GM19324 (cell line): ENCODE data around the gene MYBPC2.
"Not testable (repeated sequence)": the region's sequence is repeated elsewhere in the genome, so short reads cannot be mapped to it uniquely, and the experiment has no call there.

Experiments
- ATAC-seq: cut with Tn5 transposase; IDR thresholded peaks from one replicate; pipeline ENCODE4 v1.9.1; 2021; ENCODE audit warnings: mild to moderate bottlenecking, moderate library complexity; ENCODE audit not compliant: unreplicated experiment, low FRiP score

The MYBPC2 gene

GRCh38 chr19:50425581-50425980, 7.1 kb upstream of the MYBPC2 start:
- no peak for ATAC-seq

- no peak for ATAC-seq
These were observed 5.3 kb upstream of the MYBPC2 start for GRCh38 chr19:50427318-50427925.

GRCh38 chr19:50427997-50428425, 4.7 kb upstream of the MYBPC2 start:
- no peak for ATAC-seq

- ATAC-seq: no peak
These were observed 3.8 kb upstream of the MYBPC2 start for GRCh38 chr19:50428772-50429463.

GRCh38 chr19:50430888-50431342, 1.8 kb upstream of the MYBPC2 start:
- ATAC-seq: no peak

GRCh38 chr19:50431343-50432220, 1.1 kb upstream of the MYBPC2 start:
- ATAC-seq: peak; percentile 73

GRCh38 chr19:50433201-50434180, 799 bp downstream of the MYBPC2 start:
- no peak for ATAC-seq

- ATAC-seq: no peak
These were observed 1.8 kb downstream of the MYBPC2 start for GRCh38 chr19:50434525-50434924.

- no peak for ATAC-seq
These were observed 2.5 kb downstream of the MYBPC2 start for GRCh38 chr19:50435221-50435620.

- ATAC-seq: no peak
These were observed 2.9 kb downstream of the MYBPC2 start for GRCh38 chr19:50435627-50436026.

- no peak for ATAC-seq
These were observed 5.3 kb downstream of the MYBPC2 start for GRCh38 chr19:50437862-50438449.

GRCh38 chr19:50439130-50439529, 6.4 kb downstream of the MYBPC2 start:
- not testable (repeated sequence) for ATAC-seq

- no peak for ATAC-seq
These were observed 11.4 kb downstream of the MYBPC2 start for GRCh38 chr19:50444059-50444458.

- ATAC-seq: no peak
These were observed 14.4 kb downstream of the MYBPC2 start for GRCh38 chr19:50447053-50447452.

GRCh38 chr19:50447750-50448149, 15.1 kb downstream of the MYBPC2 start:
- ATAC-seq: no peak

GRCh38 chr19:50449236-50449899, 16.7 kb downstream of the MYBPC2 start:
- no peak for ATAC-seq

GRCh38 chr19:50450369-50451222, 17.9 kb downstream of the MYBPC2 start:
- no peak for ATAC-seq

GRCh38 chr19:50451223-50451534, 18.5 kb downstream of the MYBPC2 start:
- ATAC-seq: no peak
